HepG2 (cell line): ENCODE measurements around the gene DLL4. TPM values are rescaled to one million over a fixed set of nuclear protein-coding genes. Genes with fewer than 3 reads are reported as not detected.
A peak's percentile ranks its signal among the peaks of the same experiment; 100 is the strongest.

Experiments used
- ATF6 ChIP-seq: sonication (generic); formaldehyde crosslinking; conservative IDR thresholded peaks from 2 replicates; pipeline ENCODE4 v1.4.0; 2020; ENCODE audit warnings: missing genetic modification reagents
- CEBPB ChIP-seq: IDR thresholded peaks from 2 replicates; pipeline ENCODE4 v1.6.1; 2011; ENCODE audit warnings: low read depth, low read length, improper control_type of control experiment, borderline replicate concordance
- ETV5 ChIP-seq: IDR thresholded peaks from 2 replicates; pipeline ENCODE4 v1.6.1; 2018; ENCODE audit warnings: missing biosample characterization, missing genetic modification reagents, inconsistent platforms, borderline replicate concordance
- HIC2 ChIP-seq: sonication (generic); formaldehyde crosslinking; IDR thresholded peaks from 2 replicates; pipeline ENCODE4 v1.9.0; 2022; ENCODE audit warnings: low read depth, missing genetic modification reagents
- HNF4A ChIP-seq: sonication (generic); formaldehyde crosslinking; IDR thresholded peaks from 2 replicates; pipeline ENCODE4 v1.4.0; 2020; ENCODE audit warnings: missing genetic modification reagents
- HNRNPL ChIP-seq: fragments of 200-400 bp; formaldehyde crosslinking; IDR thresholded peaks from 2 replicates; pipeline ENCODE4 v1.6.1; 2017; ENCODE audit warnings: mild to moderate bottlenecking, low read depth, low read length
- IKZF4 ChIP-seq: sonication (generic); formaldehyde crosslinking; IDR thresholded peaks from 2 replicates; pipeline ENCODE4 v1.5.1; 2020; ENCODE audit warnings: borderline replicate concordance, mild to moderate bottlenecking, low read depth, missing genetic modification reagents; ENCODE audit errors: not compliant biosample characterization
- LCORL ChIP-seq, 2 experiments: fragments of 450-650 bp in 1 of 2; sonication (generic) in 1 of 2; formaldehyde crosslinking in 1 of 2; IDR thresholded peaks; 2 replicates each; pipeline versions ENCODE4 v1.5.0 to v1.6.1; 2017 to 2020; ENCODE audit warnings: antibody characterized with exemption in 1 of 2, missing genetic modification reagents in 1 of 2
- MEIS2 ChIP-seq: sonication (generic); formaldehyde crosslinking; IDR thresholded peaks from 2 replicates; pipeline ENCODE4 v1.9.0; 2021; ENCODE audit warnings: mild to moderate bottlenecking, missing genetic modification reagents
- PAXIP1 ChIP-seq: sonication (generic); formaldehyde crosslinking; conservative IDR thresholded peaks from 2 replicates; pipeline ENCODE4 v1.4.0; 2020; ENCODE audit warnings: mild to moderate bottlenecking, missing genetic modification reagents, moderate library complexity
- PHF20 ChIP-seq: sonication (generic); formaldehyde crosslinking; IDR thresholded peaks from 2 replicates; pipeline ENCODE4 v1.5.0; 2020; ENCODE audit warnings: mild to moderate bottlenecking, missing genetic modification reagents
- SAP130 ChIP-seq: IDR thresholded peaks from 2 replicates; pipeline ENCODE4 v1.6.1; 2016; ENCODE audit warnings: low read depth
- TBP ChIP-seq: sonication (generic); formaldehyde crosslinking; IDR thresholded peaks from 2 replicates; pipeline ENCODE4 v1.5.0; 2020; ENCODE audit warnings: missing genetic modification reagents
- TCF12 ChIP-seq, 2 experiments: fragments of 450-650 bp in 1 of 2; sonication (generic) in 1 of 2; formaldehyde crosslinking in 1 of 2; IDR thresholded peaks; 2 replicates each; pipeline versions ENCODE4 v1.6.1 to v1.8.0; 2017 to 2022; ENCODE audit warnings: antibody characterized with exemption in 1 of 2, mild to moderate bottlenecking in 1 of 2, missing genetic modification reagents in 1 of 2, moderate library complexity in 1 of 2
- TFAP4 ChIP-seq: sonication (generic); IDR thresholded peaks from 2 replicates; pipeline ENCODE4 v1.6.1; 2016; ENCODE audit warnings: low read depth, borderline replicate concordance
- ZBTB21 ChIP-seq: sonication (generic); formaldehyde crosslinking; IDR thresholded peaks from 2 replicates; pipeline ENCODE4 v1.4.0; 2020; ENCODE audit warnings: missing genetic modification reagents
- ZFP90 ChIP-seq: sonication (generic); formaldehyde crosslinking; IDR thresholded peaks from 2 replicates; pipeline ENCODE4 v1.8.0; 2022; ENCODE audit warnings: missing genetic modification reagents, mild to moderate bottlenecking, inconsistent platforms, borderline replicate concordance
- ZNF746 ChIP-seq: sonication (generic); formaldehyde crosslinking; IDR thresholded peaks from 2 replicates; pipeline ENCODE4 v1.8.0; 2022; ENCODE audit warnings: mild to moderate bottlenecking, missing genetic modification reagents
- ZNF891 ChIP-seq: sonication (generic); formaldehyde crosslinking; IDR thresholded peaks from 2 replicates; pipeline ENCODE4 v1.5.0; 2020; ENCODE audit warnings: mild to moderate bottlenecking, missing genetic modification reagents
- polyA plus RNA-seq, 8 experiments: library from polyadenylated mRNA; depleted of rRNA in 3 of 8; stranded (reverse) in 7 of 8; unstranded in 1 of 8; fragments of >200 nt; fragmentation: Illumina TruSeq in 4 of 8; extraction: Trizol in 4 of 8; gene quantifications; 2 replicates each; pipeline versions ENCODE4 v1.2.1 to v1.2.3, GENCODE V29; 2011 to 2016; ENCODE audit warnings: low read depth in 4 of 8, missing spikeins in 1 of 8, mixed read lengths in 1 of 8; ENCODE audit not compliant: insufficient read depth in 1 of 8
- total RNA-seq, 5 experiments: library from RNA; depleted of rRNA; stranded (reverse); fragments of >200 nt; fragmentation: Illumina TruSeq; extraction: Trizol; gene quantifications; 2 replicates each; pipeline ENCODE4 v1.2.3, GENCODE V29; 2016; ENCODE audit warnings: low read depth in 1 of 5

The DLL4 gene
- total and polyA plus RNA-seq, 2 of the 13 experiments (the other 11 are each of a cell fraction or from before 2014, with no cell fraction given), result 0.20 to 0.25 TPM

GRCh38 chr15:40909662-40910630, 19.2 kb upstream of the DLL4 start (continued):
- TF ChIP-seq ETV5 (CRISPR knock-in tag) (peak; percentile 49; the same call in 1 of the 2 replicates), PAXIP1 (peak; percentile 47), TFAP4 (peak; percentile 26; the same call in 1 of the 2 replicates), ZNF891 (CRISPR knock-in tag) (peak; percentile 90), MEIS2 (CRISPR knock-in tag) (0 out of 2 replicates have a peak, but pooled peaks have one; percentile 25), PHF20 (CRISPR knock-in tag) (peak; percentile 43; the same call in 1 of the 2 replicates), HNF4A (CRISPR knock-in tag) (peak; percentile 76), HNRNPL (peak; percentile 96), HIC2 (CRISPR knock-in tag) (peak; percentile 99), IKZF4 (CRISPR knock-in tag) (peak; percentile 30), TCF12 (IDR thresholded peaks at IDR 0.05) (no peak), TCF12 (CRISPR knock-in tag; IDR thresholded peaks at IDR 0.05) (peak; percentile 63; the same call in 1 of the 2 replicates), ZBTB21 (CRISPR knock-in tag) (no peak), LCORL (IDR thresholded peaks at IDR 0.05) (no peak), LCORL (CRISPR knock-in tag; IDR thresholded peaks at IDR 0.05) (peak; percentile 62), ZNF746 (CRISPR knock-in tag) (0 out of 2 replicates have a peak, but pooled peaks have one; percentile 36), ZFP90 (CRISPR knock-in tag) (0 out of 2 replicates have a peak, but pooled peaks have one; percentile 27), ATF6 (CRISPR knock-in tag) (no peak), TBP (CRISPR knock-in tag) (no peak), SAP130 (peak; percentile 43; the same call in 1 of the 2 replicates), CEBPB (peak; percentile 84; the same call in 1 of the 2 replicates)
